ENCODE measurements around the gene BTRC. TPM values are rescaled to one million over a fixed set of nuclear protein-coding genes. Genes with fewer than 3 reads are reported as not detected.
"Not testable (repeated sequence)": the region's sequence is repeated elsewhere in the genome, so short reads cannot be mapped to it uniquely, and the experiment has no call there.

The BTRC gene
- total RNA-seq, 3 donors from 2014 or later (not counting 1 experiment from before 2014, with no cell fraction given), result 13.5 to 22.8 (median 15.2) TPM

GRCh38 chr10:101330631-101331225 is 23.2 kb upstream of the BTRC start:
- no peaks in the 10 kb centered on the region for H3K4me1 Mint-ChIP-seq
- Histone ChIP-seq H3K36me3 (ENCODE audit: control insufficient read depth, insufficient read depth, low read length) (no peaks in the 10 kb centered on the region), H3K27me3 (ENCODE audit: control insufficient read depth, insufficient read depth, low read length) (no peaks in the 10 kb centered on the region), H3K4me1 (ENCODE audit: control insufficient read depth, insufficient read depth, low read length) (no peaks in the 10 kb centered on the region), H3K9me3 (ENCODE audit: control insufficient read depth, insufficient read depth, low read length) (no peaks in the 10 kb centered on the region), H3K4me3 (ENCODE audit: low read length) (no peak overlapping the region), H3K27ac (ENCODE audit: low read length) (no peak overlapping the region)
- TF ChIP-seq CTCF (IDR thresholded peaks at IDR 0.05), result no peak
- H3K27ac Mint-ChIP-seq, result no peak overlapping the region
- H3K36me3 Mint-ChIP-seq, result no peaks in the 10 kb centered on the region
- ATAC-seq (no peak), DNase-seq (no peak)
- intact Hi-C loops (cut with micrococcal nuclease), result no loop called here
- WGBS (ENCODE audit: insufficient coverage), result 84% methylated on average over 14 of the region's 14 CpGs
- H3K4me3 Mint-ChIP-seq, result no peak overlapping the region
- H3K27me3 Mint-ChIP-seq (ENCODE audit: low read depth in 2 of 2), result peaks cover 26 to 58% of the 10 kb centered on the region in 2 donors
- H3K9me3 Mint-ChIP-seq, result no peaks in the 10 kb centered on the region

GRCh38 chr10:101331956-101332355 is 22.0 kb upstream of the BTRC start:
- no peak for DNase-seq
- 90% methylated on average over 2 of the region's 2 CpGs for WGBS (ENCODE audit: insufficient coverage)
- H3K4me1 Mint-ChIP-seq, result no peaks in the 10 kb centered on the region
- no peaks in the 10 kb centered on the region for H3K27me3 ChIP-seq (ENCODE audit: control insufficient read depth, insufficient read depth, low read length)
- intact Hi-C loops (cut with micrococcal nuclease), result no loop called here
- H3K27ac Mint-ChIP-seq, result no peak overlapping the region
- H3K27ac ChIP-seq (ENCODE audit: low read length), result no peak overlapping the region
- peaks cover 22 to 46% of the 10 kb centered on the region in 2 donors for H3K27me3 Mint-ChIP-seq (ENCODE audit: low read depth in 2 of 2)
- no peaks in the 10 kb centered on the region for H3K9me3 ChIP-seq (ENCODE audit: control insufficient read depth, insufficient read depth, low read length)
- H3K4me3 ChIP-seq (ENCODE audit: low read length), result no peak overlapping the region
- ATAC-seq, result no peak
- no peaks in the 10 kb centered on the region for H3K4me1 ChIP-seq (ENCODE audit: control insufficient read depth, insufficient read depth, low read length)
- H3K9me3 Mint-ChIP-seq, result no peaks in the 10 kb centered on the region
- H3K36me3 Mint-ChIP-seq, result no peaks in the 10 kb centered on the region
- H3K36me3 ChIP-seq (ENCODE audit: control insufficient read depth, insufficient read depth, low read length), result no peaks in the 10 kb centered on the region
- H3K4me3 Mint-ChIP-seq, result no peak overlapping the region
- no peak for TF ChIP-seq CTCF (IDR thresholded peaks at IDR 0.05)

- H3K9me3 ChIP-seq (ENCODE audit: control insufficient read depth, insufficient read depth, low read length); H3K27ac ChIP-seq (ENCODE audit: low read length); H3K27ac Mint-ChIP-seq; H3K4me1 Mint-ChIP-seq; H3K27me3 ChIP-seq (ENCODE audit: control insufficient read depth, insufficient read depth, low read length); H3K9me3 Mint-ChIP-seq; intact Hi-C loops (cut with micrococcal nuclease); H3K4me3 ChIP-seq (ENCODE audit: low read length); H3K36me3 ChIP-seq (ENCODE audit: control insufficient read depth, insufficient read depth, low read length); H3K4me1 ChIP-seq (ENCODE audit: control insufficient read depth, insufficient read depth, low read length); H3K36me3 Mint-ChIP-seq; ATAC-seq; H3K4me3 Mint-ChIP-seq; DNase-seq: not testable (repeated sequence)
- peaks cover 19 to 34% of the 10 kb centered on the region in 2 donors for H3K27me3 Mint-ChIP-seq (ENCODE audit: low read depth in 2 of 2)
- 97% methylated on average over 3 of the region's 5 CpGs for WGBS (ENCODE audit: insufficient coverage)
Observed at GRCh38 chr10:101334259-101334658, 19.7 kb upstream of the BTRC start.

- Mint-ChIP-seq H3K4me3 (no peak overlapping the region), H3K36me3 (no peaks in the 10 kb centered on the region), H3K27me3 (ENCODE audit: low read depth in 2 of 2) (peaks cover 12 to 28% of the 10 kb centered on the region in 2 donors), H3K9me3 (no peaks in the 10 kb centered on the region), H3K4me1 (no peaks in the 10 kb centered on the region), H3K27ac (no peak overlapping the region)
- Histone ChIP-seq H3K4me1 (ENCODE audit: control insufficient read depth, insufficient read depth, low read length) (no peaks in the 10 kb centered on the region), H3K9me3 (ENCODE audit: control insufficient read depth, insufficient read depth, low read length) (no peaks in the 10 kb centered on the region), H3K36me3 (ENCODE audit: control insufficient read depth, insufficient read depth, low read length) (no peaks in the 10 kb centered on the region), H3K4me3 (ENCODE audit: low read length) (no peak overlapping the region), H3K27me3 (ENCODE audit: control insufficient read depth, insufficient read depth, low read length) (no peaks in the 10 kb centered on the region), H3K27ac (ENCODE audit: low read length) (no peak overlapping the region)
- no peak for DNase-seq
- intact Hi-C loops (cut with micrococcal nuclease), result no loop called here
- TF ChIP-seq CTCF (IDR thresholded peaks at IDR 0.05), result no peak
- no peak for ATAC-seq
Observed at GRCh38 chr10:101336382-101336781, 17.6 kb upstream of the BTRC start.

Data from natural killer cell (primary cell).